Ectodermal cell (in vitro differentiated cells): ENCODE measurements around the gene AK5.

Experiments used
- H3K27ac ChIP-seq: 2 replicates; pipeline ENCODE4 v1.7.0; 2013; ENCODE audit warnings: mild to moderate bottlenecking, low read depth, low read length; ENCODE audit not compliant: insufficient read depth, poor library complexity, severe bottlenecking
- H3K27me3 ChIP-seq: 2 replicates; pipeline ENCODE4 v1.7.0; 2013; ENCODE audit warnings: mild to moderate bottlenecking, low read length; ENCODE audit not compliant: insufficient read depth, control insufficient read depth, poor library complexity, severe bottlenecking
- H3K36me3 ChIP-seq: one replicate; pipeline ENCODE4 v1.7.0; 2013; ENCODE audit warnings: low read length; ENCODE audit not compliant: control insufficient read depth, insufficient read depth
- H3K4me1 ChIP-seq: one replicate; pipeline ENCODE4 v1.7.0; 2013; ENCODE audit warnings: low read length; ENCODE audit not compliant: control insufficient read depth, insufficient read depth
- H3K4me3 ChIP-seq: 2 replicates; pipeline ENCODE4 v1.7.0; 2013; ENCODE audit warnings: low read depth, low read length, control low read depth; ENCODE audit not compliant: insufficient read depth
- H3K9me3 ChIP-seq: 2 replicates; pipeline ENCODE4 v1.7.0; 2013; ENCODE audit warnings: mild to moderate bottlenecking, low read length, moderate library complexity; ENCODE audit not compliant: control insufficient read depth
- WGBS, 2 experiments: methylation state at CpG; one replicate each; pipeline ENCODE4 v1.1.7; 2013; ENCODE audit warnings: missing lambda C conversion rate in 2 of 2; 5-methylcytosine and 5-hydroxymethylcytosine counted together

Gene AK5

GRCh38 chr1:77421504-77422233 lies 139.8 kb downstream of the AK5 start:
- Histone ChIP-seq H3K27me3 (no peaks in the 10 kb centered on the region), H3K4me3 (no peak overlapping the region), H3K36me3 (no peaks in the 10 kb centered on the region), H3K4me1 (no peaks in the 10 kb centered on the region), H3K27ac (no peak overlapping the region), H3K9me3 (no peaks in the 10 kb centered on the region)
- WGBS, 2 experiments = 91 to 94% methylated on average over 3 of the region's 3 CpGs

GRCh38 chr1:77424236-77424635 lies 142.4 kb downstream of the AK5 start:
- Histone ChIP-seq H3K4me3 (no peak overlapping the region), H3K9me3 (no peaks in the 10 kb centered on the region), H3K36me3 (no peaks in the 10 kb centered on the region), H3K27ac (no peak overlapping the region), H3K4me1 (no peaks in the 10 kb centered on the region), H3K27me3 (no peaks in the 10 kb centered on the region)

GRCh38 chr1:77428068-77428467 lies 146.2 kb downstream of the AK5 start:
- Histone ChIP-seq H3K9me3 (no peaks in the 10 kb centered on the region), H3K27ac (no peak overlapping the region), H3K4me3 (no peak overlapping the region), H3K36me3 (no peaks in the 10 kb centered on the region), H3K27me3 (no peaks in the 10 kb centered on the region), H3K4me1 (no peaks in the 10 kb centered on the region)
- 90 to 100% methylated on average over 1 of the region's 1 CpG for WGBS, 2 experiments

GRCh38 chr1:77430966-77431690 lies 149.3 kb downstream of the AK5 start:
- Histone ChIP-seq H3K4me3 (no peak overlapping the region), H3K9me3 (no peaks in the 10 kb centered on the region), H3K27me3 (no peaks in the 10 kb centered on the region), H3K4me1 (no peaks in the 10 kb centered on the region), H3K36me3 (no peaks in the 10 kb centered on the region), H3K27ac (no peak overlapping the region)
- WGBS, 2 experiments = 95 to 97% methylated on average over 4 of the region's 4 CpGs

GRCh38 chr1:77433934-77434333 lies 152.1 kb downstream of the AK5 start:
- WGBS, 2 experiments = 100% methylated on average over 1 of the region's 3 CpGs; no CpG with 5 or more reads in 1 of the 2 experiments
- no peak overlapping the region for H3K27ac ChIP-seq
- H3K27me3 ChIP-seq = no peaks in the 10 kb centered on the region
- no peaks in the 10 kb centered on the region for H3K4me1 ChIP-seq
- no peaks in the 10 kb centered on the region for H3K36me3 ChIP-seq
- H3K4me3 ChIP-seq = no peak overlapping the region
- H3K9me3 ChIP-seq = no peaks in the 10 kb centered on the region

- Histone ChIP-seq H3K4me1 (no peaks in the 10 kb centered on the region), H3K36me3 (no peaks in the 10 kb centered on the region), H3K4me3 (no peak overlapping the region), H3K27ac (no peak overlapping the region), H3K27me3 (no peaks in the 10 kb centered on the region), H3K9me3 (no peaks in the 10 kb centered on the region)
- 93 to 99% methylated on average over 2 of the region's 2 CpGs for WGBS, 2 experiments
Measured at GRCh38 chr1:77434967-77435366, 153.1 kb downstream of the AK5 start.

- H3K36me3 ChIP-seq = no peaks in the 10 kb centered on the region
- no peaks in the 10 kb centered on the region for H3K4me1 ChIP-seq
- H3K27me3 ChIP-seq = no peaks in the 10 kb centered on the region
- 93 to 95% methylated on average over 4 of the region's 4 CpGs for WGBS, 2 experiments
- no peak overlapping the region for H3K27ac ChIP-seq
- no peak overlapping the region for H3K4me3 ChIP-seq
- no peaks in the 10 kb centered on the region for H3K9me3 ChIP-seq
Measured at GRCh38 chr1:77438236-77438913, 156.6 kb downstream of the AK5 start.

GRCh38 chr1:77446841-77447555 lies 165.2 kb downstream of the AK5 start:
- Histone ChIP-seq H3K4me3 (no peak overlapping the region), H3K9me3 (no peaks in the 10 kb centered on the region), H3K27ac (no peak overlapping the region), H3K4me1 (no peaks in the 10 kb centered on the region), H3K27me3 (no peaks in the 10 kb centered on the region), H3K36me3 (no peaks in the 10 kb centered on the region)
- 93 to 95% methylated on average over 4 of the region's 4 CpGs for WGBS, 2 experiments

- no peak overlapping the region for H3K27ac ChIP-seq
- H3K9me3 ChIP-seq = no peaks in the 10 kb centered on the region
- H3K27me3 ChIP-seq = no peaks in the 10 kb centered on the region
- H3K4me3 ChIP-seq = no peak overlapping the region
- 71 to 82% methylated on average over 2 of the region's 2 CpGs for WGBS, 2 experiments
- no peaks in the 10 kb centered on the region for H3K4me1 ChIP-seq
- no peaks in the 10 kb centered on the region for H3K36me3 ChIP-seq
Measured at GRCh38 chr1:77447669-77448068, 165.8 kb downstream of the AK5 start.

GRCh38 chr1:77459881-77460280 lies 178.1 kb downstream of the AK5 start:
- no peak overlapping the region for H3K4me3 ChIP-seq
- H3K4me1 ChIP-seq = no peaks in the 10 kb centered on the region
- no peaks in the 10 kb centered on the region for H3K9me3 ChIP-seq
- no peaks in the 10 kb centered on the region for H3K27me3 ChIP-seq
- H3K36me3 ChIP-seq = no peaks in the 10 kb centered on the region
- no peak overlapping the region for H3K27ac ChIP-seq
